ENCODE results near the gene ZNF311. TPM values are rescaled to one million over a fixed set of nuclear protein-coding genes. Genes with fewer than 3 reads are reported as not detected.
A peak's percentile ranks its signal among the peaks of the same experiment; 100 is the strongest.

ZNF311 gene
- total and polyA plus RNA-seq, 9 of the 15 experiments (the other 6 are each of a cell fraction or from before 2014, with no cell fraction given) = 5.1 to 10.0 (median 7.5) TPM

GRCh38 chr6:28948782-28949486 lies 56.2 kb downstream of the ZNF311 start (continued):
- TF ChIP-seq KDM5B (IDR thresholded peaks at IDR 0.05; ENCODE audit: insufficient replicate concordance, low read depth, low read length) (peak; percentile 42), TARDBP (IDR thresholded peaks at IDR 0.05) (no peak), RBFOX2 (IDR thresholded peaks at IDR 0.05; ENCODE audit: low read depth, low read length) (0 out of 2 replicates have a peak, but pooled peaks have one; percentile 6), POLR2AphosphoS5 (IDR thresholded peaks at IDR 0.05; ENCODE audit: control insufficient read depth, insufficient read depth, low read depth, low read length) (peak; percentile 24; the same call in 1 of the 2 replicates), SREBF1 (IDR thresholded peaks at IDR 0.05; ENCODE audit: borderline replicate concordance, low read depth, low read length) (0 out of 2 replicates have a peak, but pooled peaks have one; percentile 23), NFYB (IDR thresholded peaks at IDR 0.05; ENCODE audit: extremely low read depth, insufficient read length) (peak; percentile 79), PHTF2 (CRISPR knock-in tag; IDR thresholded peaks at IDR 0.05) (no peak), POLR2A (conservative IDR thresholded peaks at IDR 0.05) (peak; percentile 82), MEF2A (IDR thresholded peaks at IDR 0.05; ENCODE audit: control insufficient read depth, low read depth, low read length) (no peak), ZFX (CRISPR knock-in tag; IDR thresholded peaks at IDR 0.05) (no peak), SUPT5H (IDR thresholded peaks at IDR 0.05) (peak; percentile 57; the same call in 1 of the 2 replicates)
- TF ChIP-seq, protein P1, sequence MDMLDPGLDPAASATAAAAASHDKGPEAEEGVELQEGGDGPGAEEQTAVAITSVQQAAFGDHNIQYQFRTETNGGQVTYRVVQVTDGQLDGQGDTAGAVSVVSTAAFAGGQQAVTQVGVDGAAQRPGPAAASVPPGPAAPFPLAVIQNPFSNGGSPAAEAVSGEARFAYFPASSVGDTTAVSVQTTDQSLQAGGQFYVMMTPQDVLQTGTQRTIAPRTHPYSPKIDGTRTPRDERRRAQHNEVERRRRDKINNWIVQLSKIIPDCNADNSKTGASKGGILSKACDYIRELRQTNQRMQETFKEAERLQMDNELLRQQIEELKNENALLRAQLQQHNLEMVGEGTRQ (CRISPR knock-in tag; IDR thresholded peaks at IDR 0.05) = no peak
